PFSK-1 (cell line): Measurements from ENCODE around the gene BCL11B.

Source experiments
- FOXP2 ChIP-seq: optimal IDR thresholded peaks from 2 replicates; pipeline ENCODE3; 2011; ENCODE audit warnings: borderline replicate concordance, control low read depth, inconsistent platforms; ENCODE audit not compliant: insufficient read depth; ENCODE audit errors: extremely low read length, extremely low read depth
- POLR2AphosphoS5 ChIP-seq: IDR thresholded peaks from 2 replicates; pipeline ENCODE4 v1.6.1; 2012; ENCODE audit warnings: low read depth, mild to moderate bottlenecking, control low read depth, low read length, moderate library complexity
- SIN3A ChIP-seq: IDR thresholded peaks from 2 replicates; pipeline ENCODE4 v1.6.1; 2012; ENCODE audit warnings: mild to moderate bottlenecking, low read length, moderate library complexity, borderline replicate concordance; ENCODE audit not compliant: insufficient read depth
- TAF1 ChIP-seq: IDR thresholded peaks from 2 replicates; pipeline ENCODE4 v1.6.1; 2012; ENCODE audit warnings: low read length, control low read depth, borderline replicate concordance; ENCODE audit not compliant: insufficient read depth
- TF ChIP-seq, protein P1 (sequence below), 2 experiments: IDR thresholded peaks; 2 replicates each; pipeline versions ENCODE4 v1.6.1 to v1.8.0; 2011 to 2012; ENCODE audit warnings: low read depth in 2 of 2, low read length in 2 of 2, control low read depth in 1 of 2, inconsistent platforms in 1 of 2, mild to moderate bottlenecking in 1 of 2, moderate library complexity in 1 of 2; ENCODE audit not compliant: insufficient read depth in 1 of 2

BCL11B gene

DNA sequence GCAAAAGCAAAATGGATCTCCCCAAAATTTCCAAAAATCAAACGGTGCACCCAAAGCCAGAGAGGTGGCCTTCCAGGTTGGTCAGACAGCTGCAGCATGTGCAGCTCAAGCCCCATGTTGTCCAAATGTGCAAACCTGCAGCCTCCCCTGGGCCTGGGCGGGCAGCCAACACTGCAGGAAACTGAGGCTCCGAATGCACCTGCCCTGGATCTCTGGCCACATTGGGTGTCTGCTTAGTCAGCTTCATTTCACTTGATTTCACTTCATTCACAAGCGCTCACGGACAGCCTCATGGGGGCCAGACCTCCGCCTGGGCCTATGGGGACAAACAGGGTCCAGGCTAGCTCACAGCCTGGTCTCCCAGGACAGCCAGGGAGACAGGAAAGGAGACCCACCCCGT, 59.8 kb downstream of the BCL11B start:
- TF ChIP-seq, protein P1, sequence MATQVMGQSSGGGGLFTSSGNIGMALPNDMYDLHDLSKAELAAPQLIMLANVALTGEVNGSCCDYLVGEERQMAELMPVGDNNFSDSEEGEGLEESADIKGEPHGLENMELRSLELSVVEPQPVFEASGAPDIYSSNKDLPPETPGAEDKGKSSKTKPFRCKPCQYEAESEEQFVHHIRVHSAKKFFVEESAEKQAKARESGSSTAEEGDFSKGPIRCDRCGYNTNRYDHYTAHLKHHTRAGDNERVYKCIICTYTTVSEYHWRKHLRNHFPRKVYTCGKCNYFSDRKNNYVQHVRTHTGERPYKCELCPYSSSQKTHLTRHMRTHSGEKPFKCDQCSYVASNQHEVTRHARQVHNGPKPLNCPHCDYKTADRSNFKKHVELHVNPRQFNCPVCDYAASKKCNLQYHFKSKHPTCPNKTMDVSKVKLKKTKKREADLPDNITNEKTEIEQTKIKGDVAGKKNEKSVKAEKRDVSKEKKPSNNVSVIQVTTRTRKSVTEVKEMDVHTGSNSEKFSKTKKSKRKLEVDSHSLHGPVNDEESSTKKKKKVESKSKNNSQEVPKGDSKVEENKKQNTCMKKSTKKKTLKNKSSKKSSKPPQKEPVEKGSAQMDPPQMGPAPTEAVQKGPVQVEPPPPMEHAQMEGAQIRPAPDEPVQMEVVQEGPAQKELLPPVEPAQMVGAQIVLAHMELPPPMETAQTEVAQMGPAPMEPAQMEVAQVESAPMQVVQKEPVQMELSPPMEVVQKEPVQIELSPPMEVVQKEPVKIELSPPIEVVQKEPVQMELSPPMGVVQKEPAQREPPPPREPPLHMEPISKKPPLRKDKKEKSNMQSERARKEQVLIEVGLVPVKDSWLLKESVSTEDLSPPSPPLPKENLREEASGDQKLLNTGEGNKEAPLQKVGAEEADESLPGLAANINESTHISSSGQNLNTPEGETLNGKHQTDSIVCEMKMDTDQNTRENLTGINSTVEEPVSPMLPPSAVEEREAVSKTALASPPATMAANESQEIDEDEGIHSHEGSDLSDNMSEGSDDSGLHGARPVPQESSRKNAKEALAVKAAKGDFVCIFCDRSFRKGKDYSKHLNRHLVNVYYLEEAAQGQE (IDR thresholded peaks at IDR 0.05; ENCODE audit: insufficient read depth in 1 of 2, low read depth in 2 of 2, low read length in 2 of 2) = no peak
- TF ChIP-seq TAF1 (no peak), SIN3A (no peak), FOXP2 (no peak), POLR2AphosphoS5 (no peak)

DNA sequence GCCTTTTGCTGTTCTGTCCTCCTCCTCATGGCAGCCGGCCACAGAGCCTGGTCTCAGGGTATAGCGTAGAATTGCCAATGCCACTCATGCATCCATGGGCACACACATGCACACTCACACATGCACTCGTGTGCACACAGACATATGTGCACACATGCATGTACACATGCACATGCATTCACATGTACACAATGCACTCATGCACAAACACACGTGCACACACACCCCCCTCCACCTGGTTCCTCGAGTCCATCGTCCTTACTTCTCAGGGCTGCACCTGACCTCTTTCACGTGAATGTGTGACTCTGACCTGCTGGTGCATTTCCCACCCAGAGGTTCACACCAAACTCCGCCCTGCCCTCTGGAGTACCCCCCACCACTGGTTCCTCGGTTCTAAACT, 60.6 kb downstream of the BCL11B start:
- TF ChIP-seq SIN3A = no peak
- no peak for TF ChIP-seq TAF1
- TF ChIP-seq, protein P1 (IDR thresholded peaks at IDR 0.05; ENCODE audit: insufficient read depth in 1 of 2, low read depth in 2 of 2, low read length in 2 of 2) = no peak
- TF ChIP-seq FOXP2 = no peak
- TF ChIP-seq POLR2AphosphoS5 = no peak

DNA sequence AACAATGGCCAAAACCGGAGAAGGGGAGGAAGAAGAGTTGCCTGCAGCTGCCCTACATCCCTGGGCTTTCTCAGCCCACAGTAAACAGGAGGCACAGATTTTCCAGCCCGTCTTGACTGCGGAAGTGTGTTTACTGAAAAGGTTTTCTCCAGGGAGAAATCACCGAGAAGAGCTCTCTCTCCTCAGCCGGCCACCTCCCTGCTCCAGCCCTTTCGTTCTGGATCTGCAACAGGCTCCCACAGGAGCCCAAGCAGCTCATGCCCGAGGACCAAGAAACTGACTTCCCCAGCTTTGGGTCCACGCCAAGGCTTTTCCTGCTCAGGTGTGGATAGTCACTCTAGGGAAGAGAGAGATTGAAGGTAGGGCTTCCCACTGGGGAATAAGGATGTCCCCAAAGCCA, 61.7 kb downstream of the BCL11B start:
- no peak for TF ChIP-seq FOXP2
- no peak for TF ChIP-seq POLR2AphosphoS5
- no peak for TF ChIP-seq SIN3A
- TF ChIP-seq TAF1 = no peak

DNA sequence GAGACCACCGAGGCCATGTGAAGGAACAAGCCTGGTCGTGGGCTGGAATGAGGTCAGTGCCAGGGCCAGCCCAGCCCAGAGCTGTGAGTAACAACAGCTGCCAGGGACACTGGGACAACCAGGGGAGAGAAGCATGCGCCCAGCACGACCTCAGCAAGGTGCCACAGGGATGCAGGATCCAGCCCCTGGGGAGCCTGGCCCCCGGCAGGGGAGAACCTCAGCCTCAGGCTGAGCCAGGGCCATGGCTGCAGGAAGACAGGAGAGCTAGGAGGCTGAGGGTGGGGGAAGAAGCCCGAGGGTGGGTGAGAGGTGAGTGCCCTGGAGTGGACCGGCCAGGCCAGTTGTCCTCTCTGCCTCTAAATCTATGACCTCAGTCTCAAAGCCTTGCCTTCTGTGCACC, 62.6 kb downstream of the BCL11B start:
- TF ChIP-seq POLR2AphosphoS5 (no peak), TAF1 (no peak), SIN3A (no peak), FOXP2 (no peak)
- TF ChIP-seq, protein P1 (IDR thresholded peaks at IDR 0.05; ENCODE audit: insufficient read depth in 1 of 2, low read depth in 2 of 2, low read length in 2 of 2) = no peak

DNA sequence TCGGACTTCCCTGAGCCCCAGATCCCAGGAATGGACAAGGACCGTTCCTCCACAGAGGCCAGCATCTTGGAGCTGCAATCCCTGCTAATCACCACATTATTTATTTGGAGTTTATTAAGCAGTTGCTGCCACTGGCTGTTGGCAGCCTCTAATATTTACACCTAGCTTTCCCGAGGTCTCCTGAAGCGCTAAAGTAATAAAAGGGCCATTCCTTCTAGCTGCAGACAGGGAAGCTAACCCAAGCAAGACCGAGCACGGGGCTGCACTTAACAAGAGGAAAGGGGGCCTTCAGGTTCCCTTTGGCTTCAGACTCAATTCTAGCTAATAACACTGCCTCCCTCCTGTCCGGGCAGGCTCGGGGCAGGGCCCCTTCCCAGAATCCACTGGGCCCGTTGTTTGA, 63.7 kb downstream of the BCL11B start:
- TF ChIP-seq FOXP2 = no peak

DNA sequence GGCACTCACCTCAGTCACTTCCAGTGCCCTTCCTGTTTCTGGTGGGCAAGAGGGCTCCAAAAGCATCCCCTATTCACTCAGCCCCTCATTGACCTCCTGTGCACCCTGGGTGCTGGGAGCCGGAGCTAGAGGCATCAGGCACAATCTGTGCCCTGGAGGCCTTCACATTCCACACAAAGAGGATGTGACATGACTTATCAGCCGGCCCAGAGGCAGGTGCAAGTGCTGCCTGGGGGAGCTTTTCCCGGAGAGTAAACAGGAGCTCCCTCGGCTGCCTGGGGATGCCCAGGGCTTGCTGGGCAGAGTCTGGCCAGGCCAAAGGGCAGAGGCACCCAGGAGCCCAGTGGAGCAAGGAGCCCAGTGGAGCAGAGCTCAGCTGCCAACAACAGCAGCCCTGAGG, 64.5 kb downstream of the BCL11B start:
- no peak for TF ChIP-seq SIN3A
- no peak for TF ChIP-seq TAF1
- no peak for TF ChIP-seq POLR2AphosphoS5
- TF ChIP-seq, protein P1 (IDR thresholded peaks at IDR 0.05; ENCODE audit: insufficient read depth in 1 of 2, low read depth in 2 of 2, low read length in 2 of 2) = no peak
- no peak for TF ChIP-seq FOXP2
